Measurements from ENCODE around the gene GPR45. TPM values are rescaled to one million over a fixed set of nuclear protein-coding genes. Genes with fewer than 3 reads are reported as not detected.

Gene GPR45
- total and polyA plus RNA-seq, 10 of the 15 experiments (the other 5 are each of a cell fraction or from before 2014, with no cell fraction given), result not detected

- TF ChIP-seq E2F8 (IDR thresholded peaks at IDR 0.05; ENCODE audit: low read depth, partially characterized antibody), result no peak
- no peak for TF ChIP-seq PAX5 (IDR thresholded peaks at IDR 0.05; ENCODE audit: borderline replicate concordance, low read depth, low read length)
- no peak for TF ChIP-seq SREBF2 (IDR thresholded peaks at IDR 0.05; ENCODE audit: low read length)
- TF ChIP-seq TCF12 (IDR thresholded peaks at IDR 0.05; ENCODE audit: low read depth, low read length), result no peak
- TF ChIP-seq, protein P1, sequence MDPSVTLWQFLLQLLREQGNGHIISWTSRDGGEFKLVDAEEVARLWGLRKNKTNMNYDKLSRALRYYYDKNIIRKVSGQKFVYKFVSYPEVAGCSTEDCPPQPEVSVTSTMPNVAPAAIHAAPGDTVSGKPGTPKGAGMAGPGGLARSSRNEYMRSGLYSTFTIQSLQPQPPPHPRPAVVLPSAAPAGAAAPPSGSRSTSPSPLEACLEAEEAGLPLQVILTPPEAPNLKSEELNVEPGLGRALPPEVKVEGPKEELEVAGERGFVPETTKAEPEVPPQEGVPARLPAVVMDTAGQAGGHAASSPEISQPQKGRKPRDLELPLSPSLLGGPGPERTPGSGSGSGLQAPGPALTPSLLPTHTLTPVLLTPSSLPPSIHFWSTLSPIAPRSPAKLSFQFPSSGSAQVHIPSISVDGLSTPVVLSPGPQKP (IDR thresholded peaks at IDR 0.05; ENCODE audit: low read depth, low read length), result no peak
- TF ChIP-seq BRCA1 (IDR thresholded peaks at IDR 0.05; ENCODE audit: low read depth, low read length), result no peak
- TF ChIP-seq CHD2 (IDR thresholded peaks at IDR 0.05; ENCODE audit: borderline replicate concordance, low read depth, low read length), result no peak
- no peak for TF ChIP-seq ATF7 (IDR thresholded peaks at IDR 0.05; ENCODE audit: low read depth)
- no peak for TF ChIP-seq MXI1 (IDR thresholded peaks at IDR 0.05; ENCODE audit: low read depth, low read length)
- no peak for TF ChIP-seq RB1 (IDR thresholded peaks at IDR 0.05; ENCODE audit: borderline replicate concordance)
Measured at GRCh38 chr2:105256431-105257047, 15.0 kb downstream of the GPR45 start (continued).

Data from GM12878 (cell line).